HepG2 (cell line): Measurements from ENCODE around the gene LCK. TPM values are rescaled to one million over a fixed set of nuclear protein-coding genes. Genes with fewer than 3 reads are reported as not detected.

ENCODE experiments used
- AKAP8 ChIP-seq: sonication (generic); formaldehyde crosslinking; IDR thresholded peaks from 2 replicates; pipeline ENCODE4 v1.5.1; 2020; ENCODE audit warnings: mild to moderate bottlenecking, missing genetic modification reagents
- ARID2 ChIP-seq: sonication (generic); formaldehyde crosslinking; IDR thresholded peaks from 2 replicates; pipeline ENCODE4 v1.8.1; 2022; ENCODE audit warnings: mild to moderate bottlenecking, missing genetic modification reagents, borderline replicate concordance
- ATF7-NPFF ChIP-seq: sonication (generic); formaldehyde crosslinking; IDR thresholded peaks from 2 replicates; pipeline ENCODE4 v1.8.1; 2023; ENCODE audit warnings: mild to moderate bottlenecking, low read depth, missing genetic modification reagents, moderate library complexity
- CAMTA2 ChIP-seq: sonication (generic); formaldehyde crosslinking; IDR thresholded peaks from 2 replicates; pipeline ENCODE4 v1.4.0; 2020; ENCODE audit warnings: mild to moderate bottlenecking, missing genetic modification reagents, borderline replicate concordance
- ESRRA ChIP-seq: sonication (generic); formaldehyde crosslinking; IDR thresholded peaks from 2 replicates; pipeline ENCODE4 v1.5.1; 2020; ENCODE audit warnings: mild to moderate bottlenecking, low read depth, missing genetic modification reagents
- FOSL2 ChIP-seq: sonication (generic); formaldehyde crosslinking; IDR thresholded peaks from 2 replicates; pipeline ENCODE4 v1.4.0; 2020; ENCODE audit warnings: missing genetic modification reagents
- HMG20B ChIP-seq: conservative IDR thresholded peaks from 2 replicates; pipeline ENCODE4 v1.6.1; 2016; ENCODE audit warnings: missing genetic modification reagents, missing compliant biosample characterization
- JARID2 ChIP-seq: sonication (generic); formaldehyde crosslinking; IDR thresholded peaks from 2 replicates; pipeline ENCODE4 v1.8.1; 2023; ENCODE audit warnings: missing genetic modification reagents, inconsistent platforms; ENCODE audit not compliant: insufficient replicate concordance
- KDM1A ChIP-seq: IDR thresholded peaks from 2 replicates; pipeline ENCODE4 v1.6.1; 2016; ENCODE audit warnings: missing compliant biosample characterization
- MAFG ChIP-seq: sonication (generic); formaldehyde crosslinking; IDR thresholded peaks from 2 replicates; pipeline ENCODE4 v1.5.1; 2020; ENCODE audit warnings: mild to moderate bottlenecking, missing genetic modification reagents
- MATR3 ChIP-seq: sonication (generic); formaldehyde crosslinking; IDR thresholded peaks from 2 replicates; pipeline ENCODE4 v1.4.0; 2020; ENCODE audit warnings: missing genetic modification reagents
- NONO ChIP-seq, 2 experiments: fragments of 450-650 bp in 1 of 2; sonication (generic) in 1 of 2; formaldehyde crosslinking in 1 of 2; IDR thresholded peaks in 1 of 2; conservative IDR thresholded peaks in 1 of 2; 2 replicates each; pipeline versions ENCODE4 v1.6.1 to v1.8.0; 2017 to 2022; ENCODE audit warnings: mild to moderate bottlenecking in 1 of 2, missing genetic modification reagents in 1 of 2, moderate library complexity in 1 of 2
- NPAS2 ChIP-seq: sonication (generic); formaldehyde crosslinking; IDR thresholded peaks from 2 replicates; pipeline ENCODE4 v1.8.0; 2022; ENCODE audit warnings: mild to moderate bottlenecking, missing genetic modification reagents, borderline replicate concordance
- PAF1 ChIP-seq: IDR thresholded peaks from 2 replicates; pipeline ENCODE4 v1.6.1; 2016; ENCODE audit warnings: missing genetic modification reagents, missing compliant biosample characterization
- SALL2 ChIP-seq: sonication (generic); formaldehyde crosslinking; IDR thresholded peaks from 2 replicates; pipeline ENCODE4 v1.8.1; 2023; ENCODE audit warnings: mild to moderate bottlenecking, missing genetic modification reagents, inconsistent platforms
- SAP130 ChIP-seq: IDR thresholded peaks from 2 replicates; pipeline ENCODE4 v1.6.1; 2016; ENCODE audit warnings: low read depth
- SOX5 ChIP-seq: IDR thresholded peaks from 2 replicates; pipeline ENCODE4 v1.6.1; 2016; ENCODE audit warnings: borderline replicate concordance
- ZBTB3 ChIP-seq: sonication (generic); formaldehyde crosslinking; IDR thresholded peaks from 2 replicates; pipeline ENCODE4 v1.4.0; 2020; ENCODE audit warnings: low read depth, mild to moderate bottlenecking, moderate library complexity, missing genetic modification reagents, borderline replicate concordance
- ZNF136 ChIP-seq: sonication (generic); formaldehyde crosslinking; IDR thresholded peaks from 2 replicates; pipeline ENCODE4 v1.8.1; 2022; ENCODE audit warnings: low read depth, mild to moderate bottlenecking, moderate library complexity, missing genetic modification reagents
- ZNF24 ChIP-seq: fragments of 450-650 bp; IDR thresholded peaks from 2 replicates; pipeline ENCODE4 v1.6.1; 2017; ENCODE audit warnings: antibody characterized with exemption, mild to moderate bottlenecking
- ZNF343 ChIP-seq: sonication (generic); formaldehyde crosslinking; IDR thresholded peaks from 2 replicates; pipeline ENCODE4 v1.4.0; 2020; ENCODE audit warnings: mild to moderate bottlenecking, missing genetic modification reagents
- ZNF362 ChIP-seq: sonication (generic); formaldehyde crosslinking; IDR thresholded peaks from 2 replicates; pipeline ENCODE4 v1.4.0; 2020; ENCODE audit warnings: missing genetic modification reagents, mild to moderate bottlenecking, borderline replicate concordance
- ZNF547 ChIP-seq: sonication (generic); formaldehyde crosslinking; IDR thresholded peaks from 2 replicates; pipeline ENCODE4 v1.5.1; 2020; ENCODE audit warnings: mild to moderate bottlenecking, missing genetic modification reagents
- ZNF790 ChIP-seq: sonication (generic); formaldehyde crosslinking; IDR thresholded peaks from 2 replicates; pipeline ENCODE4 v1.8.0; 2022; ENCODE audit warnings: missing genetic modification reagents, mild to moderate bottlenecking, borderline replicate concordance
- ZNF841 ChIP-seq: sonication (generic); formaldehyde crosslinking; IDR thresholded peaks from 2 replicates; pipeline ENCODE4 v1.8.1; 2023; ENCODE audit warnings: missing genetic modification reagents, borderline replicate concordance
- ZSCAN30 ChIP-seq: sonication (generic); formaldehyde crosslinking; IDR thresholded peaks from 2 replicates; pipeline ENCODE4 v1.5.0; 2020; ENCODE audit warnings: mild to moderate bottlenecking, missing genetic modification reagents
- polyA plus RNA-seq, 8 experiments: library from polyadenylated mRNA; depleted of rRNA in 3 of 8; stranded (reverse) in 7 of 8; unstranded in 1 of 8; fragments of >200 nt; fragmentation: Illumina TruSeq in 4 of 8; extraction: Trizol in 4 of 8; gene quantifications; 2 replicates each; pipeline versions ENCODE4 v1.2.1 to v1.2.3, GENCODE V29; 2011 to 2016; ENCODE audit warnings: low read depth in 4 of 8, missing spikeins in 1 of 8, mixed read lengths in 1 of 8; ENCODE audit not compliant: insufficient read depth in 1 of 8
- total RNA-seq, 5 experiments: library from RNA; depleted of rRNA; stranded (reverse); fragments of >200 nt; fragmentation: Illumina TruSeq; extraction: Trizol; gene quantifications; 2 replicates each; pipeline ENCODE4 v1.2.3, GENCODE V29; 2016; ENCODE audit warnings: low read depth in 1 of 5
- TF ChIP-seq, protein P1 (sequence below): sonication (generic); formaldehyde crosslinking; IDR thresholded peaks from 2 replicates; pipeline ENCODE4 v1.4.0; 2020; ENCODE audit warnings: missing genetic modification reagents; ENCODE audit errors: not compliant biosample characterization
- TF ChIP-seq, protein P2 (sequence below): sonication (generic); formaldehyde crosslinking; IDR thresholded peaks from 2 replicates; pipeline ENCODE4 v1.5.0; 2020; ENCODE audit warnings: missing genetic modification reagents
- TF ChIP-seq, protein P3 (sequence below): IDR thresholded peaks from 2 replicates; pipeline ENCODE4 v1.6.1; 2016; ENCODE audit warnings: low read depth, borderline replicate concordance

LCK gene
- total and polyA plus RNA-seq, 2 of the 13 experiments (the other 11 are each of a cell fraction or from before 2014, with no cell fraction given) = 0.93 to 1.8 TPM

DNA sequence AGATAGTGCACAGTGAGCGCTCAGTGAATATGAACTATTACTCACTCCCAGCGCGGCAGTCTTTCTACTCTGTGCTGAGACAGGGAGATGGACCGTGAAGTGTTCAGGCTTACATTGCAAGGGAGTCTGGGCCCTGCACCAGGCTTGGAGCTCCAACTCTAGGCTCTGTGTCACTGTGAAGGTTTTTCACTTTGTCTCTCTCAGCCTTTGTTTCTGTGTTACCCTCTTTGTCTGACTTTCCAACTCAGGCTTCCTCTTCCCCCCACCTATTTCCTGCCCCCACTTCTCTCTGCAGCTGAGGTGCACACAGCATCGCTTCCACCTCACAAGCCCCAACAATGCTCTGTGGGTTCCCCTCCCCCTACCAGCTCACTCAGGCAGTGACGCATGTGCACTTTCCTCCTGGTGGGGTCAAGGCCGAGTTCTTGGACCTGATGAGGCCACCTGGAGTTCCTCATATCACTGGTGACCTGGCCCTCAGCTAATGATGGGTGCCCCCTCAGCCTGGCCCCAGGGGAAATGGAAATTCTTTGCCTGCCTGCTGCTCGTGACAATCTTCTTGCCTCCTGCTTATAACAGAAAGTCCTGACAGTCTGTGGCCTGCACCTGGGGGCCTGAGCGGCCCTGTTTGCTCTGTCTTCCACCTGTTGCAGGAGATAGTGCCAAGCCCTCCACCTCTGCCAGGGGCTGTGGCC lies 1.1 kb upstream of the LCK start (continued):
- TF ChIP-seq ZBTB3 (CRISPR knock-in tag) = no peak; the same call in none of the 2 replicates
- peak; percentile 86; the same call in 1 of the 2 replicates for TF ChIP-seq SALL2 (CRISPR knock-in tag)
- TF ChIP-seq ZNF136 (CRISPR knock-in tag) = no peak
- TF ChIP-seq ZNF547 = peak; percentile 79; the same call in 1 of the 2 replicates
- TF ChIP-seq HMG20B (CRISPR knock-in tag) = no peak
- TF ChIP-seq, protein P1, sequence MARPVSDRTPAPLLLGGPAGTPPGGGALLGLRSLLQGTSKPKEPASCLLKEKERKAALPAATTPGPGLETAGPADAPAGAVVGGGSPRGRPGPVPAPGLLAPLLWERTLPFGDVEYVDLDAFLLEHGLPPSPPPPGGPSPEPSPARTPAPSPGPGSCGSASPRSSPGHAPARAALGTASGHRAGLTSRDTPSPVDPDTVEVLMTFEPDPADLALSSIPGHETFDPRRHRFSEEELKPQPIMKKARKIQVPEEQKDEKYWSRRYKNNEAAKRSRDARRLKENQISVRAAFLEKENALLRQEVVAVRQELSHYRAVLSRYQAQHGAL (CRISPR knock-in tag) = no peak
- TF ChIP-seq ZNF24 = no peak
- TF ChIP-seq NPAS2 (CRISPR knock-in tag) = no peak
- TF ChIP-seq ARID2 (CRISPR knock-in tag) = 0 out of 2 replicates have a peak, but pooled peaks have one; percentile 50
- TF ChIP-seq AKAP8 (CRISPR knock-in tag) = peak; percentile 54; the same call in 1 of the 2 replicates
- peak; percentile 90 for TF ChIP-seq FOSL2
- TF ChIP-seq ATF7-NPFF (CRISPR knock-in tag) = no peak
- TF ChIP-seq, protein P2, sequence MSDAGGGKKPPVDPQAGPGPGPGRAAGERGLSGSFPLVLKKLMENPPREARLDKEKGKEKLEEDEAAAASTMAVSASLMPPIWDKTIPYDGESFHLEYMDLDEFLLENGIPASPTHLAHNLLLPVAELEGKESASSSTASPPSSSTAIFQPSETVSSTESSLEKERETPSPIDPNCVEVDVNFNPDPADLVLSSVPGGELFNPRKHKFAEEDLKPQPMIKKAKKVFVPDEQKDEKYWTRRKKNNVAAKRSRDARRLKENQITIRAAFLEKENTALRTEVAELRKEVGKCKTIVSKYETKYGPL (CRISPR knock-in tag) = no peak
- TF ChIP-seq PAF1 (CRISPR knock-in tag) = no peak
- TF ChIP-seq, protein P3, sequence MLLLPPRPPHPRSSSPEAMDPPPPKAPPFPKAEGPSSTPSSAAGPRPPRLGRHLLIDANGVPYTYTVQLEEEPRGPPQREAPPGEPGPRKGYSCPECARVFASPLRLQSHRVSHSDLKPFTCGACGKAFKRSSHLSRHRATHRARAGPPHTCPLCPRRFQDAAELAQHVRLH (CRISPR knock-in tag) = peak; percentile 86; the same call in 1 of the 2 replicates
- no peak for TF ChIP-seq JARID2
- TF ChIP-seq ESRRA = peak; percentile 92
- peak; percentile 89 for TF ChIP-seq SOX5 (CRISPR knock-in tag)
- TF ChIP-seq ZNF362 = no peak; the same call in 1 of the 2 replicates
- TF ChIP-seq ZSCAN30 = no peak
- no peak for TF ChIP-seq MATR3 (CRISPR knock-in tag)
- TF ChIP-seq KDM1A (CRISPR knock-in tag) = no peak; the same call in 1 of the 2 replicates
- TF ChIP-seq SAP130 = peak; percentile 85
- TF ChIP-seq CAMTA2 (CRISPR knock-in tag) = no peak
- TF ChIP-seq ZNF343 (CRISPR knock-in tag) = no peak
- no peak for TF ChIP-seq NONO (IDR thresholded peaks at IDR 0.05)
- peak; percentile 92 for TF ChIP-seq NONO (CRISPR knock-in tag; conservative IDR thresholded peaks at IDR 0.05)
- TF ChIP-seq ZNF790 (CRISPR knock-in tag) = 0 out of 2 replicates have a peak, but pooled peaks have one; percentile 23
- no peak for TF ChIP-seq ZNF841
- no peak for TF ChIP-seq MAFG (CRISPR knock-in tag)
